A549 (cell line): ENCODE data around the gene HOXD12. TPM values are rescaled to one million over a fixed set of nuclear protein-coding genes. Genes with fewer than 3 reads are reported as not detected.

Experiments used
- ATAC-seq, 2 experiments: fragments of 200-7000 bp in 1 of 2; fragments of >200 bp in 1 of 2; cut with Nextera tagmentation in 1 of 2; cut with Tn5 transposase in 1 of 2; 3 replicates each; pipeline versions ENCODE4 v1.8.0 to v1.9.1; 2018 to 2020; ENCODE audit warnings: mild to moderate bottlenecking in 1 of 2, moderate library complexity in 1 of 2
- CTCF ChIA-PET: fragments of 300-600 bp; sonication (Branson Sonifier 250); formaldehyde crosslinking; extraction: SDS; loops from one replicate; lab custom pipeline; 2021; ENCODE audit warnings: antibody characterized with exemption, inconsistent platforms; lab: Yijun Ruan, JAX
- POLR2A ChIA-PET: fragments of 350-600 bp; formaldehyde crosslinking; extraction: SDS; loops from one replicate; lab custom pipeline; 2021; ENCODE audit warnings: antibody characterized with exemption, inconsistent platforms; lab: Yijun Ruan, JAX
- DNase-seq, 2 experiments: peaks; one replicate each; pipeline versions ENCODE4 v3.0.0 to v3.0.0-alpha.2; 2011 to 2016; ENCODE audit warnings: low read depth in 1 of 2, low spot score in 1 of 2
- FAIRE-seq: peaks from 2 replicates; lab custom pipeline; 2011; peaks lifted over from hg19 to GRCh38; lab: Jason Lieb, UNC
- H3K27ac ChIP-seq, 2 experiments: fragments of >200 bp; sonication (Bioruptor Twin); formaldehyde crosslinking; 3 replicates each; pipeline ENCODE4 v1.5.1; 2016 to 2017
- H3K4me1 ChIP-seq: fragments of >200 bp; sonication (Bioruptor Twin); formaldehyde crosslinking; 3 replicates; pipeline ENCODE4 v1.6.1; 2016
- H3K4me2 ChIP-seq: fragments of >200 bp; sonication (Bioruptor Twin); formaldehyde crosslinking; 3 replicates; pipeline ENCODE4 v1.6.1; 2016
- H3K4me3 ChIP-seq: fragments of >200 bp; sonication (Bioruptor Twin); formaldehyde crosslinking; 3 replicates; pipeline ENCODE4 v1.5.1; 2016
- H3K9me3 ChIP-seq: fragments of >200 bp; sonication (Bioruptor Twin); formaldehyde crosslinking; 3 replicates; pipeline ENCODE4 v1.6.1; 2016
- ATOH8 ChIP-seq: fragments of 250-450 bp; sonication (Bioruptor Pico); IDR thresholded peaks from 2 replicates; pipeline ENCODE4 v1.5.0; 2020; ENCODE audit warnings: low read depth, mild to moderate bottlenecking, moderate library complexity
- CBX2 ChIP-seq: fragments of 200-600 bp; sonication (generic); IDR thresholded peaks from 2 replicates; pipeline ENCODE4 v1.6.1; 2016; ENCODE audit warnings: low read depth, mild to moderate bottlenecking, borderline replicate concordance
- CBX8 ChIP-seq: fragments of 200-600 bp; sonication (generic); IDR thresholded peaks from 2 replicates; pipeline ENCODE4 v1.6.1; 2016
- CEBPB ChIP-seq, 2 experiments: fragments of >200 bp in 1 of 2; sonication (Bioruptor Twin) in 1 of 2; formaldehyde crosslinking in 1 of 2; IDR thresholded peaks; 2 replicates each; pipeline ENCODE4 v1.6.1; 2012 to 2016
- CTCF ChIP-seq: fragments of >200 bp; sonication (Bioruptor Twin); formaldehyde crosslinking; IDR thresholded peaks from 3 replicates; pipeline ENCODE4 v1.5.1; 2016
- EHMT2 ChIP-seq: fragments of 200-600 bp; sonication (generic); IDR thresholded peaks from 2 replicates; pipeline ENCODE4 v1.6.1; 2016; ENCODE audit warnings: antibody characterized with exemption, low read depth, mild to moderate bottlenecking, moderate library complexity
- FOSL2 ChIP-seq, 2 experiments: fragments of 450-650 bp in 1 of 2; fragments of >200 bp in 1 of 2; sonication (Bioruptor Twin) in 1 of 2; formaldehyde crosslinking; IDR thresholded peaks; 2 replicates each; pipeline versions ENCODE4 v1.5.0 to v1.6.1; 2016 to 2020; ENCODE audit warnings: mild to moderate bottlenecking in 1 of 2, moderate library complexity in 1 of 2
- FOXS1 ChIP-seq: fragments of 250-450 bp; sonication (Bioruptor Pico); IDR thresholded peaks from 2 replicates; pipeline ENCODE4 v1.5.0; 2020; ENCODE audit warnings: mild to moderate bottlenecking, moderate library complexity
- GATA3 ChIP-seq: IDR thresholded peaks from 2 replicates; pipeline ENCODE4 v1.6.1; 2012; ENCODE audit warnings: borderline replicate concordance
- HDAC2 ChIP-seq: fragments of 200-600 bp; sonication (generic); IDR thresholded peaks from 2 replicates; pipeline ENCODE4 v1.6.1; 2016
- HMGXB4 ChIP-seq: fragments of 250-450 bp; sonication (Bioruptor Pico); IDR thresholded peaks from 2 replicates; pipeline ENCODE4 v1.5.0; 2021; ENCODE audit warnings: mild to moderate bottlenecking, moderate library complexity, borderline replicate concordance
- HOXB13 ChIP-seq: fragments of 250-450 bp; sonication (Bioruptor Pico); IDR thresholded peaks from 2 replicates; pipeline ENCODE4 v1.5.0; 2020; ENCODE audit warnings: low read depth, mild to moderate bottlenecking, moderate library complexity
- KDM1A ChIP-seq: fragments of 200-600 bp; sonication (generic); IDR thresholded peaks from 2 replicates; pipeline ENCODE4 v1.6.1; 2016; ENCODE audit warnings: low read depth, mild to moderate bottlenecking
- KDM5A ChIP-seq: fragments of 200-600 bp; sonication (generic); IDR thresholded peaks from 2 replicates; pipeline ENCODE4 v1.6.1; 2016; ENCODE audit warnings: antibody characterized with exemption, mild to moderate bottlenecking
- MAX ChIP-seq: IDR thresholded peaks from 2 replicates; pipeline ENCODE4 v1.6.1; 2012
- MYC ChIP-seq: IDR thresholded peaks from 2 replicates; pipeline ENCODE4 v1.6.1; 2012; ENCODE audit warnings: mild to moderate bottlenecking, inconsistent platforms, low read length, improper control_type of control experiment, borderline replicate concordance
- NR3C1 ChIP-seq: fragments of >200 bp; sonication (Bioruptor Twin); formaldehyde crosslinking; IDR thresholded peaks from 3 replicates; pipeline ENCODE4 v1.6.1; 2017
- PHF8 ChIP-seq: fragments of 200-600 bp; sonication (generic); IDR thresholded peaks from 2 replicates; pipeline ENCODE4 v1.6.1; 2016; ENCODE audit warnings: low read depth, mild to moderate bottlenecking, antibody characterized with exemption, moderate library complexity, borderline replicate concordance
- POLR2A ChIP-seq: IDR thresholded peaks from 2 replicates; pipeline ENCODE4 v1.6.1; 2012; ENCODE audit warnings: mild to moderate bottlenecking, low read length
- POLR2AphosphoS2 ChIP-seq: conservative IDR thresholded peaks from 2 replicates; pipeline ENCODE4 v1.6.1; 2012; ENCODE audit warnings: low read length, improper control_type of control experiment, inconsistent platforms
- RAD21 ChIP-seq, 2 experiments: fragments of >200 bp in 1 of 2; sonication (Bioruptor Twin) in 1 of 2; formaldehyde crosslinking in 1 of 2; IDR thresholded peaks in 1 of 2; conservative IDR thresholded peaks in 1 of 2; 2 replicates in 1 of 2; 3 replicates in 1 of 2; pipeline ENCODE4 v1.6.1; 2012 to 2018; ENCODE audit warnings: inconsistent platforms in 1 of 2
- RARB ChIP-seq: fragments of 250-450 bp; sonication (Bioruptor Pico); IDR thresholded peaks from 2 replicates; pipeline ENCODE4 v1.8.0; 2021; ENCODE audit warnings: mild to moderate bottlenecking, moderate library complexity
- RFX5 ChIP-seq: fragments of 450-650 bp; IDR thresholded peaks from 2 replicates; pipeline ENCODE4 v1.7.1; 2014; ENCODE audit warnings: antibody characterized with exemption, mild to moderate bottlenecking, moderate library complexity
- SREBF2 ChIP-seq: fragments of 450-650 bp; IDR thresholded peaks from 2 replicates; pipeline ENCODE4 v1.6.1; 2014; ENCODE audit warnings: mild to moderate bottlenecking, moderate library complexity
- TFCP2L1 ChIP-seq: fragments of 250-450 bp; sonication (Bioruptor Pico); IDR thresholded peaks from 2 replicates; pipeline ENCODE4 v1.5.0; 2021; ENCODE audit warnings: mild to moderate bottlenecking
- TP53 ChIP-seq: fragments of 250-450 bp; sonication (Bioruptor Pico); IDR thresholded peaks from 2 replicates; pipeline ENCODE4 v1.5.0; 2021; ENCODE audit warnings: mild to moderate bottlenecking, moderate library complexity
- ZNF302 ChIP-seq: fragments of 250-450 bp; sonication (Bioruptor Pico); IDR thresholded peaks from 2 replicates; pipeline ENCODE4 v1.9.0; 2021; ENCODE audit warnings: inconsistent platforms, mild to moderate bottlenecking, moderate library complexity
- ZSCAN20 ChIP-seq: fragments of 250-450 bp; sonication (Bioruptor Pico); IDR thresholded peaks from 2 replicates; pipeline ENCODE4 v1.8.0; 2022; ENCODE audit warnings: mild to moderate bottlenecking, moderate library complexity
- WGBS: methylation state at CpG from one replicate; pipeline ENCODE4 v1.1.6; 2017; ENCODE audit errors: missing lambda C conversion rate; 5-methylcytosine and 5-hydroxymethylcytosine counted together
- polyA plus RNA-seq, 4 experiments: library from polyadenylated mRNA; depleted of rRNA in 3 of 4; stranded (reverse); fragments of >200 nt; fragmentation: RNase III in 1 of 4; extraction: RNeasy Plus Mini Kit Qiagen cat#74134 plus additional on column Dnase treatment in 1 of 4; gene quantifications; 2 replicates in 3 of 4; 3 replicates in 1 of 4; pipeline ENCODE4 v1.2.3, GENCODE V29; 2011 to 2017

HOXD12 gene
- polyA plus RNA-seq, 2 of the 4 experiments (the other 2 are of a cell fraction): not detected

GRCh38 chr2:176056406-176056805 lies 43.2 kb upstream of the HOXD12 start (continued):
- TF ChIP-seq HMGXB4 (CRISPR knock-in tag) (no peak), NR3C1 (no peak), RFX5 (no peak), KDM5A (no peak), TP53 (no peak), ZSCAN20 (CRISPR knock-in tag) (no peak), FOSL2 (IDR thresholded peaks at IDR 0.05) (no peak), FOSL2 (CRISPR knock-in tag; IDR thresholded peaks at IDR 0.05) (no peak), MYC (no peak)

- WGBS: 8% methylated on average over 2 of the region's 2 CpGs
- POLR2A ChIA-PET: no interaction called here
Observed at GRCh38 chr2:176063958-176064357, 35.6 kb upstream of the HOXD12 start.

More at GRCh38 chr2:176063958-176064357, 35.6 kb upstream of the HOXD12 start:
- ATAC-seq: no peak
- Histone ChIP-seq H3K27ac (no peak overlapping the region), H3K4me1 (no peaks in the 10 kb centered on the region), H3K4me2 (no peak overlapping the region), H3K9me3 (no peaks in the 10 kb centered on the region), H3K4me3 (no peak overlapping the region)
- CTCF ChIA-PET: interaction anchor here (2.2 kb wide), 1 partner anchor 22 kb away, joined by 4 read pairs; no protein-coding TSS in a partner anchor
- DNase-seq: no peak
- no peak for FAIRE-seq
- TF ChIP-seq RAD21 (conservative IDR thresholded peaks at IDR 0.05 in 1 of 2, IDR thresholded peaks at IDR 0.05 in 1 of 2) (no peak), CTCF (no peak), ATOH8 (CRISPR knock-in tag) (no peak), EHMT2 (no peak), FOXS1 (CRISPR knock-in tag) (no peak), HOXB13 (CRISPR knock-in tag) (no peak), CBX2 (no peak), POLR2A (no peak), SREBF2 (no peak), POLR2AphosphoS2 (no peak), CBX8 (no peak), CEBPB (IDR thresholded peaks at IDR 0.05) (no peak), ZNF302 (CRISPR knock-in tag) (no peak), HDAC2 (no peak), KDM1A (no peak), TFCP2L1 (CRISPR knock-in tag) (no peak), RARB (CRISPR knock-in tag) (no peak), PHF8 (no peak), MAX (no peak), GATA3 (no peak)
